Stomach (tissue), 4 donors: Measurements from ENCODE around the gene VWA8.

Source experiments
- CTCF ChIP-seq, 7 experiments: fragments of 450-650 bp in 4 of 7; fragments of 200-600 bp in 3 of 7; sonication (generic) in 3 of 7; IDR thresholded peaks; one replicate each; pipeline ENCODE4 v1.5.1; 2016 to 2019; ENCODE audit warnings: antibody characterized with exemption in 7 of 7, control low read depth in 2 of 7, mild to moderate bottlenecking in 1 of 7
- POLR2A ChIP-seq, 4 donors: fragments of 450-650 bp; IDR thresholded peaks; one replicate each; pipeline ENCODE4 v1.6.1; 2016; ENCODE audit warnings: antibody characterized with exemption in 4 of 4, control low read depth in 2 of 4, mild to moderate bottlenecking in 1 of 4, moderate library complexity in 1 of 4
- POLR2AphosphoS5 ChIP-seq, 3 donors: sonication (generic); formaldehyde crosslinking; IDR thresholded peaks; one replicate each; pipeline ENCODE4 v1.6.1; 2016; ENCODE audit warnings: antibody characterized with exemption in 3 of 3

DNA sequence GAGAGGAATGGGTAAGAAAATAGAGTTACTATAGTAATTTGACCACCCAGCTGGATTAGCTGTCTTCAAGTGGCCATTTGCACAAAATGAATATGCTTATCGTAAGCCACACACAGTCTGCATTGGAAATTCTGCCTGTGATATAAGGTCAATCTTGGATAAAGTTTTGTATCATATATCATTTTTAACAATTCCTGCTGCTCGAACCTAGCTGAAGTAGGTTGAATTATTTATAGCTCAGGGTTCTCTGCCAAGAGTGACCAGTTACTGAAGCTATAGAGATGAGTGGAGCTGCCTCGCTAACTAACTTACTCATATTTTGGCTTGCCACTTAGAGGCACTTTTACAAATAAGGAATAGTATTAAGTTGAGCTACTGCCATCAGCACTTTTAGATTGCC is 282.7 kb downstream of the VWA8 start:
- no peak for TF ChIP-seq CTCF (IDR thresholded peaks at IDR 0.05)
- TF ChIP-seq POLR2A (IDR thresholded peaks at IDR 0.05), result no peak
- TF ChIP-seq POLR2AphosphoS5 (IDR thresholded peaks at IDR 0.05), result no peak
